ENCODE measurements around the gene NT5DC3.

NT5DC3 gene

DNA sequence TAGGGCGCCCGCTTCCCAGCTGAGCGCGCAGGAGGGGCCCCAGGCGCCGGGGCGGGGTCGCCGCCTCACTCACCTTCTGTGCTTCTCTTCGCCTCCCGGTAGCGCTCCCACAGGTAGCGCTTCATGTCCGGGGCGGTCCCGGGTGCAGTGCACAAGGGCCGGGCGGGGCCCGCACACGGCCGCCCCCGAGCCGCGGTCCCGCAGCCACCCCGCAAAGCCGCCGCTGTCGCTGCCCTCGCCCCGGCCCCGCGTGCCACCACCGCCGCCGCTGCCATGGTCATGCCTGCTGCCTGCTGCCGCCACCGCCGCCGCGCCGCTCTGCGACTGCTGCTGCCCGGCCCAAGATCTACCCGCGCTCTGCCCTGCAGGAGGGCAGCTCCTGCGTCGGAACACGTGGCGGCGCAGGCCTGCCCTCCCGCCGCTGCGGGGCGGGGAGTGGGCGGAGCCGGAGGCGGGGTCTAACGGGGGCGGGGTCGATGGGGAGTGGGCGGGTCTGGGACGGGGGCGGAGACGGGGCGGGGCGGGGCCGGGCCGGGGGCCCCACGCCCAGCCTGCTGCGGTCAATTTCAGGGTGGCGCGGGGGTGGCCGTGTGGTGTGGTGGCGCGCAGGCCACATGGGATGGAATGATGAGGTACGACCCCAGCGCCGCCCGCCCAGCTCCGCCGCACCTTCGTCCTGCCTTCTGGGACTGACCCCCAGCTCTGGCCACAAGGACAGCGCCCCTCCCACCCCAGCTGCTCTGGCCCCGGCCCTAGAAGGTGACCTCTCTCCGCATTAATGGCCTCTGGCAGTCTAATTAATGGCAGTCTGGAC, at the start of gene NT5DC3:
Gene NT5DC3 (minus strand): TSS at position 359 of the 814 bp plus-strand sequence. CDS start 78 bp downstream, at position 281.
- peak; percentile 90 for DNase-seq
- in situ Hi-C loops (cut with HindIII; ENCODE audit: low pct_ligation_motif_present, low pct_unique_long_range_greater_than_20kb, low sequenced_read_pairs): no loop called here

DNA sequence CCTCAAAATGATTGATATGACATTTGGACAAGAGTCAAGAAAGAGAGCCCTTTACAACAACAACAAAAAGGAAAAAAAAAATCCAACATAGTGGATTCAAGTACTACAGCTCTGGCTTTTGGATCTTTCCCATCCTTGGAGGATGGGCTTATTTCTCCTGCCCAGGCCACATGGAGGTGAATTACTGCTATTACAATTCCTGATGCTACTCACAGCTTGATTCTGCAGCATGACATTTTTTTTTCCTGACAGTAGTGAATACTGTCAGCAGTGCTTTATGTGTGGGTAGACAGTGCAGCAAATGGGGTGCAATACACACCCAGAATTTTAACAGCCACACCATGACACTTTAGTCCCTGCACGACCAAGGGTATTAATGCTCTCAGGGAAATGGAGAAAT, 46.7 kb upstream of the NT5DC3 start:
- DNase-seq: no peak
- in situ Hi-C loops (cut with HindIII; ENCODE audit: low pct_ligation_motif_present, low pct_unique_long_range_greater_than_20kb, low sequenced_read_pairs): no loop called here

GRCh38 chr12:103886195-103886797, 45.3 kb upstream of the NT5DC3 start:
- in situ Hi-C loops (cut with HindIII; ENCODE audit: low pct_ligation_motif_present, low pct_unique_long_range_greater_than_20kb, low sequenced_read_pairs): no loop called here
- no peak for DNase-seq

DNA sequence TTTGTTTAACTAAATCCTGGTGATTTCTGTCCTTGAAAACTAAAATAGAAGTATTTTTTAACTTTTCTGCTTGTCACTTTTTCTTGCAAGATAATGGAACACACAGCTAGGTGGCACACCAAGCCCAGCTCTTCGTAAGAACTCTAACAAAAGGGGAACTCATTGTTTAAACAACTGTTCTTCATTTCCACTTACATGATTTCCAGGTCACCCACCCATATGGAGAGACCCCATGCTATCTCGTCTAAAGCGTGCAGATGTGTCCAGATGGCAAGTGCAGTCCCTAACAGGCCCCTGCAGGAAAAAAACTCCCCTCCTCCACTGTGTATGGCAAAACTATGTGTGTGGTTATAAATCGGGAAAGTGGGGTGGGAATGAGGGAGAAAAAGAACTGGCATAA, 43.3 kb upstream of the NT5DC3 start:
- in situ Hi-C loops (cut with HindIII; ENCODE audit: low pct_ligation_motif_present, low pct_unique_long_range_greater_than_20kb, low sequenced_read_pairs): no loop called here
- DNase-seq: peak; percentile 58

DNA sequence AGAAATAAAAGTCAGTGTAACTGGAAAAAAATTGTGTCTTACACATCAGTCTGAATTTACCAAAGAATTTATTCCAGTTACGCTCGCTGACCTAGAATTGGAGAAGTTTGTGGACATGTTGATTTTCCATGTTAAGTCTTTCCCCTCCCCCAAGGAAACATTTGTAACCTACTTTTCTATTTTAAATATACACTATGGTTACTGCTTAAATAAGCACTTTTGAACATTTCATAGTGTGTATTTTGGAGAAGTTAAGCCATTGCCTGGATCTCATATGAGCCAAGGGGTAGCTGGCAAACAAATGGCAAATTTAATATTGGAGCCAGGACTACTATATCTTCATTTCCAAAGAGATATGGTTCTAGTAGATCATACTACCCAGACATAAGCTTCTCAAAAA, 42.9 kb upstream of the NT5DC3 start:
- in situ Hi-C loops (cut with HindIII; ENCODE audit: low pct_ligation_motif_present, low pct_unique_long_range_greater_than_20kb, low sequenced_read_pairs): no loop called here
- DNase-seq: no peak

DNA sequence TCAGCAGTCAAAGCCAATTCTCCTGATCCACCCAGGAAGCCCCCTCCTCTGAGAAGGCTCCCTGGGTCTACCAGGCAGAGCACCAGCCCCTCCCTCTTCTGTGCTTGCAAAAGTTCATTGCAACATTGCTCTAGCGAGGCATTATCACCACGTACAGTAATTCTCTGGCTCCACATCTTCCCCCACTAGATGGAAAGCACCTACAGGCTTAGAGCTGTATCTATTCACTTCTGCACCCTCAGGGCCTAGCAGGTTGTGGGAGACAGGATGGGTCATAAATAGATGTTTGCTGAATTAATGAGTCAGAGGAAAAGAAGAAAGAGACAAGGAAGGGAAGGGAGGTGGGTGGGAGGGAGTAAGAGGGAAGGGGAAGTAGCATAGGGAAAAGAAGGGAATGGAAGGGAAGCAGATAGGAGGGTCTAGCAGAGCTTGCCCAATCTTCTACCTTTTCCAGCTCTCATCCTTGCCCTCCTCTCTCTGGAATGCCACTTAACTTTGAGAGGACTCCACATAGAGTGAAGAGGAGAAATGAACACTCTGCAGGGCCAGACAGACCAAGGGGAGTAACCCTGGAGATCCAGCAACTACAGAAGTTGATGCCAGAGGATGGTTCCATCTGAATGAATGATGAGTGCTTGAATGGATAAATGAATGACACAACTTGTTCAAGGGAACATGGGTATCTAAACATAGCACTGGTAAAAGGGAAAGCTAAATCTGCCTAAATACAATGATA, 42.0 kb upstream of the NT5DC3 start:
- DNase-seq: no peak
- in situ Hi-C loops (cut with HindIII; ENCODE audit: low pct_ligation_motif_present, low pct_unique_long_range_greater_than_20kb, low sequenced_read_pairs): no loop called here

- in situ Hi-C loops (cut with HindIII; ENCODE audit: low pct_ligation_motif_present, low pct_unique_long_range_greater_than_20kb, low sequenced_read_pairs): no loop called here
Measured at GRCh38 chr12:103881261-103881660, 40.2 kb upstream of the NT5DC3 start.

DNA sequence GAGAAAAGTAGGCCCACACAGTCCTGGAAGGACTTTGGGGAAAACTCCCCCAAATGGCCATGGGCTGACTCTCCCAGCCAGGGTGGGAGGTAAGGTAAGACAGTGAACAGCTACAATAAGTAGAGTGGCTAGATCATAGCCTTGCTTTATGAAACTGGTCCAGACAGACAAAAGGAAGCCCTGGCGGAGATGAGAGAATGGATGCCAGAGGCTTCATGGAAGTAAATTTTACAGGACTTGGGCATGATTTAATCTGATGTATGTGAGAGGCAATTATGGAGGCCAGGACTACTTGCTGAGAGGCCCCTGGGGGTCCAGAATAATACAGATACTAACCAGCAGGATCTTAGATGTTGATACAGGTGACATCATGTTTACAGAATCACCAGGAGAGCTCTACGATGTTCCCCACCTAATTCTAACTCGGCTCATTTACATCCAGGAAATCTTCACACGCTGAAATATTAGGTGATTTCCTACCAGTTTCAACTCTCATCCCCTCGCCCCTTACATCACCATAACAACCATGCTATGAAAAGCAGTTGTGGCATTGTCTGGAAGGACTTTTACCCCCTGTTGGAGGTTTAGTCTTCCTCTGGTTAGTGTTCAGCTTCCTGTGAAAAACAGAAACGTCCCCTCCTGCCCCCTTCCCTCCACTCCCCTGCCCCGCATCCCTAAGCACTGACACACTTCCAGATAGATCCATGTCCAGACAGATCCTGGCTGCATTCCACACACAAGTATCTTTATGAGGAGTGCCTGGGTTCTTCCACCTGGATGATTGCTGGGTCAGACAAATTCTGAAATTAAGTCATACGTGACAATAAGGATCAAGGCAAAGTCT, 39.5 kb upstream of the NT5DC3 start:
- in situ Hi-C loops (cut with HindIII; ENCODE audit: low pct_ligation_motif_present, low pct_unique_long_range_greater_than_20kb, low sequenced_read_pairs): no loop called here
- no peak for DNase-seq

More at GRCh38 chr12:103881261-103881660, 40.2 kb upstream of the NT5DC3 start:
- DNase-seq: peak; percentile 43

DNA sequence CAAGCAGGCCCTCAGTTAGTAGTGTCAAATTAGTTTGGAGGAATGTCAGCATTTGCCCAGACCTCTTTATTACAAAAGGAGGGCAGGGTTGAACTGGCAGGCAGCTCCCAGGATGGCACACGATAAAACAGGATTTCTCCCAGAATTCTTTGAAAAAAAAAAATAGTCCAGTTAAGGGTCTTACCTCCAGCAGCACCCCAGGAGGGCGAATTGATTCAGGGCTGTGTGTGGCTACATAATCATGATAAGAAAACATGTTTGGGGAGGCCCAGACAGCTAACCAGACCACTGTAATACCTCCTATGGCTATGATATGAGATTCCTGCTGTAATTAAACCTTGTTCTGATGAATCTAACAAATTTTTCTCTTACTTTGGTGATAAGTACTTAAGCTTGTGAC, 38.8 kb upstream of the NT5DC3 start:
- no peak for DNase-seq
- in situ Hi-C loops (cut with HindIII; ENCODE audit: low pct_ligation_motif_present, low pct_unique_long_range_greater_than_20kb, low sequenced_read_pairs): no loop called here

DNA sequence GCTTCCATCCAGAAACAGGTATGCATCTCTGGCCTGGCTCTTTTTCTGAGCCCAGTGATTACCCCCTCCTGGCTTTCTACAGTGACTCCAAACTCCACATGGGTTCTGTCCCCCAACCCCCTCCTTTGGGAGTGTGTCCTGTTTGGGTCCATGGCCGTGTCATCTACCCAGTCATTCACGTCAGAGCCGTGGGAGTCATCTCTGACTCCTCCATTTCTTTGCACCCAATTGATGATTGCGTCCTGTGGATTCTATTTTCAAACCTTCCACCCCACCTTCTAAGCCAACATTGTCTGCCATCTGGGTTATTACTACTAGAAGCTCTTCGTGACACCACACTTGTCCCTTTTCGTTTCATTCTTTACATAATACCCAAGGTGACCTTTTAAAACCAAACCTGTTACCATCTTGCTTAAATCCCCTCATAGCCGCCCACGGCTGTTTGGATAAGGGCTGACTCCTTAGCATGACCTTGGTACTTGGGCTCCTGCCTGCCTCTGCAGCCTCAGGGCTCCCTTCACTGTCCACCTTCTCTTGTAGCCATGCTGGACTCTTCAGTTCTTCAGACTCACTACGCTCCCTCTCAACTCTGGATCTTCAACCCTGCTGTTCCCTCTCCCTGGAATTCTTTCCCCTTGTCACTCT, 38.1 kb upstream of the NT5DC3 start:
- DNase-seq: no peak
- in situ Hi-C loops (cut with HindIII; ENCODE audit: low pct_ligation_motif_present, low pct_unique_long_range_greater_than_20kb, low sequenced_read_pairs): no loop called here

- DNase-seq: peak; percentile 87
- in situ Hi-C loops (cut with HindIII; ENCODE audit: low pct_ligation_motif_present, low pct_unique_long_range_greater_than_20kb, low sequenced_read_pairs): no loop called here
Measured at GRCh38 chr12:103877934-103878510, 37.0 kb upstream of the NT5DC3 start.

GRCh38 chr12:103877288-103877687, 36.3 kb upstream of the NT5DC3 start:
- in situ Hi-C loops (cut with HindIII; ENCODE audit: low pct_ligation_motif_present, low pct_unique_long_range_greater_than_20kb, low sequenced_read_pairs): no loop called here
- no peak for DNase-seq

DNA sequence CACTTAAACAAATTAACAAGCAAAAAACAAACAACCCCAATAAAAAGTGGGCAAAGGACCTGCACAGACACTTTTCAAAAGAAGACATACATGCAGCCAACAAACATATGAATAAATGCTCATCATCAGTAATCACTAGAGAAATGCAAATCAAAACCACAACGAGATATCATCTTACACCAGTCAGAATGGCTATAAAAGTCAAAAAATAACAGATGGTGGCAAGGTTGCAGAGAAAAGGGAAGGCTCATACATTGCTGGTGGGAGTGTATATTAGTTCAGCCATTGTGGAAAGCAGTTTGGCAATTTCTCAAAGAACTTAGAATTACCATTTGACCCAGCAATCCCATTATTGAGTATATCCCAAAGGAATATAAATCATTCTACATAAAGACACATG, 34.6 kb upstream of the NT5DC3 start:
- in situ Hi-C loops (cut with HindIII; ENCODE audit: low pct_ligation_motif_present, low pct_unique_long_range_greater_than_20kb, low sequenced_read_pairs): no loop called here
- DNase-seq: no peak

DNA sequence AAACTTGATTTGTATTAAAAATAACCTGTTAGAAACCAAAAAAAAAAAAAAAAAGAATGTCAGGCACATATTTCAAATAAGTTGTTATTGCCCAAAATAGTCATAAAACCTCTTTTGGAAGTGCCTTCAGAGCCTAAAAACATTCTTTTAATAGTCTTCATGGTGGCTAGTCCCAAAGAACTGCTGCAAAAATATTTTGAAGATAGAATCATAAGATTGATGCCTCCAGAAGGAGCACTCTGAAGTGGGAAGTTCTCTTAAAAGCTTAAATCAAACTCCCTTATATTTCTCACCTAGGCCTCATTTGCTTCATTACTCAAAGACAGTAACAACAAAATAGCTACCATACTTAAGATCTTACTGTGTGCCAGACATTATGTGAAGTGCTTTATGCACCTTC, 27.2 kb upstream of the NT5DC3 start:
- in situ Hi-C loops (cut with HindIII; ENCODE audit: low pct_ligation_motif_present, low pct_unique_long_range_greater_than_20kb, low sequenced_read_pairs): no loop called here

GRCh38 chr12:103865151-103865730, 24.2 kb upstream of the NT5DC3 start:
- in situ Hi-C loops (cut with HindIII; ENCODE audit: low pct_ligation_motif_present, low pct_unique_long_range_greater_than_20kb, low sequenced_read_pairs): no loop called here
- DNase-seq: no peak

More for the DNA sequence above, 27.2 kb upstream of the NT5DC3 start:
- DNase-seq: no peak

- DNase-seq: no peak
Measured at GRCh38 chr12:103864710-103865109, 23.7 kb upstream of the NT5DC3 start.

GRCh38 chr12:103858953-103859601, 18.0 kb upstream of the NT5DC3 start:
- in situ Hi-C loops (cut with HindIII; ENCODE audit: low pct_ligation_motif_present, low pct_unique_long_range_greater_than_20kb, low sequenced_read_pairs): no loop called here
- peak; percentile 89 for DNase-seq

More at GRCh38 chr12:103864710-103865109, 23.7 kb upstream of the NT5DC3 start:
- in situ Hi-C loops (cut with HindIII; ENCODE audit: low pct_ligation_motif_present, low pct_unique_long_range_greater_than_20kb, low sequenced_read_pairs): no loop called here

Data from ACHN (cell line).